Right ventricle myocardium inferior (tissue), 1 donor: ENCODE data around the gene SEPHS2. TPM values are rescaled to one million over a fixed set of nuclear protein-coding genes. Genes with fewer than 3 reads are reported as not detected.
"Not testable (repeated sequence)": the region's sequence is repeated elsewhere in the genome, so short reads cannot be mapped to it uniquely, and the experiment has no call there.

Experiments used
- ATAC-seq: fragments of 200-7000 bp; cut with Tn5 transposase; one replicate; pipeline ENCODE4 v1.9.1; 2020; ENCODE audit warnings: mild to moderate bottlenecking, moderate library complexity
- DNase-seq: peaks from one replicate; pipeline ENCODE4 v3.0.0; 2021; ENCODE audit errors: missing footprints
- intact Hi-C: fragments of 100-400 bp; cut with DNase I; formaldehyde crosslinking; loops from one replicate; pipeline ENCODE4 v1.11.0; 2022
- total RNA-seq: library from RNA; stranded (reverse); fragmentation: NEBNext Ultra II Directional; extraction: Animal tissue kit (Norgen Biotek cat#: 25700); gene quantifications from one replicate; pipeline ENCODE4 v1.2.1, GENCODE V29; 2021
- donor health status: DM: no; HTN: yes; CAD: no; lungs with severe emphysema.

SEPHS2 gene
- total RNA-seq, 1 donor from 2014 or later: 29.3 TPM

DNA sequence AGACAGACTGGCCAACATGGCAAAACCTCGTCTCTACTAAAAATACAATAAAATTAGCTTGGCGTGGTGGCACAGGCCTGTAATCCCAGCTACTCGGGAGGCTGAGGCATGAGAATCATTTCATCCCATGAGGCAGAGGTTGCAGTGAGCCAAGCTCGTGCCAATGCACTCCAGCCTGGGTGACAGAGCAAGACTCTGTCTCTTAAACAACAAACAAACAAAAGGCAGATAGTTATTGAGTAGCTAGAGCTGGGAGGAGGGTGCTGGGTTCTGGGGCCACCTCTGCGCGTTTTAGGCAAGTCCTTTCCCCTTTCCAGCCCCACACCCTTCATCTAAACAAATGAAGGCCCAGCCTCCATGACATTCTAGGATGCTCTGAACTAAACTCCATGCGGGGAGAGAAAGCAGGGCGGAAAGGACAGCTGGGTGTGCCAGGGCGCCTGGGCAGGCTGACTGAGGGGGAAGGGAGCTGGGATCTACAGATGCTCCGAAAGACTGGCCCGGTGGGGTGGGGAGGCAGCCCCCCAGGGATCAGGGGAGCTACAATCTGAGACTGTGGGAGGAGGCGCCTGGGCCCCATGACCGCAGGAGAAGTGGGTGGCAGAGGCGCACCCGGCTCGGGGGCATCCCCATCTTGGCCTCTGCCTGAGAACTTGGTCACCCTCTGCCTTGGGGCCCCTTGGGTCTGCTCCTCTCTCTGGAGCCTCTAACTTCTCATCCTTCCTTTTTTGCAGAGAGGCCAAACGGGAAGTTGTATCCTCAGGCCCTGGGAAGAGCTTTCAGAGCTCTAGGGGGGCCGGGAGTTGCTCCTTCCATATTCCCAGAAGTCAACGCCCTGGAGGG is 27.8 kb upstream of the SEPHS2 start:
- ATAC-seq: peak; percentile 28
- DNase-seq: no peak

DNA sequence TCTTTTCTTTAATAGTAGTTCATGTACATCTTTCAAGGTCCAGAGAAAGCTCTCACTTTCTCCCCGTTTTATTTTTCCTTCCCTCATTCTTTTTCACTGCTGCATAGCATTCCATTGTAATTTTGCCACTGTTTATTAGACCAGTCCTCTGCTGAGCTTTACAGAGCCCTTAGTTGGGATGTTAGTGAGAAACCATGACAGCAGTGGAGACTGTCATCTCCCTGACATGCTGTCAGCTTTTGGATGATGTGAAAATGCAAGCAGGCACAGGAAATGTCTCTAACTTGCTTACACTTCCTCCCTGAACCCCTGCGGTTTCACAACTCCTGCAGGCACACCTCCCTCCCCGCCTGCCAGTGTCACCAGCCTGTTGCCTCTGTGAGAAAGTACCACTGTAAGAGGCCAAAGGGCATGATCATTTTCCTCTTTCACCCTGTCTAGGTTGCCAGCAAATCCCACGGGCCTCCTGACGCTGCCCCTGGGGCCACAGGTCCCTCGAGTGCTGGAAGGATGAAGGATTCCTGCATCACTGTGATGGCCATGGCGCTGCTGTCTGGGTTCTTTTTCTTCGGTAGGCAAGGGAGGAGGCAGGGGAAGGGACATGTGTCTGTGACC is 26.8 kb upstream of the SEPHS2 start, which contains the start of gene ITGAL:
TSS of gene ITGAL (plus strand) at position 415 of the 615 bp plus-strand sequence. CDS start at position 511, 96 bp downstream.
- peak; percentile 84 for DNase-seq
- peak; percentile 62 for ATAC-seq
- intact Hi-C loops: no loop called here

More for the DNA sequence above, 27.8 kb upstream of the SEPHS2 start:
- intact Hi-C loops: no loop called here

DNA sequence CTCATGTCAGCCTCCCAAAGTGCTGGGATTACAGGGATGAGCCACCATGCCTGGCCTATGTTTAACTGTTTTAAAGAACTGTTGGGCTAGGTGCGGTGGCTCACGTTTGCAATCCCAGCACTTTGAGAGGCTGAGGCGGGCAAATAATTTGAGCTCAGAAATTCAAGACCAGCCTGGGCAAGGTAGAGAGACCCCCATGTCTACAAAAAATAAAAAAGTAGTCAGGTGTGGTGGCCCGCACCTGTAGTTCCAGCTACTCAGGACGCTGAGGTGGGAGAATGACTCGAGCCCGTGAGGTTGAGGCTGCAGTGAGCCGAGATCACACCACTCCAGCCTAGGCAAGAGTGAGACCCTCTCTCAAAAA is 24.9 kb upstream of the SEPHS2 start:
- intact Hi-C loops: no loop called here
- ATAC-seq: no peak
- DNase-seq: no peak

DNA sequence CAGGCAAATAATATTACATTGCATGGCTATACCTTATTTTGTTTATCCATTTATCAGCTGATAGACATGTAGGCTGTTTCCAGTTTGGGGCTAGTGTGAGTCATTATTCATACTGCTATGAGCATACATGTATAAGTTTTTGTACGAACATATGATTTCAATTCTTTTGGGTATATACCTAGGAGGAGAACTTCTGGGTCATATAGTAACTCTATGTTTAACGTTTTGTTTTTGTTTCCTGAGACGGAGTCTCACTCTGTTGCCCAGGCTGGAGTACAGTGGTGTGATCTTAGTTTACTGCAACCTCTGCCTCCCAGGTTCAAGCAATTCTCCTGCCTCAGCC is 24.5 kb upstream of the SEPHS2 start:
- no peak for ATAC-seq
- intact Hi-C loops: no loop called here

DNA sequence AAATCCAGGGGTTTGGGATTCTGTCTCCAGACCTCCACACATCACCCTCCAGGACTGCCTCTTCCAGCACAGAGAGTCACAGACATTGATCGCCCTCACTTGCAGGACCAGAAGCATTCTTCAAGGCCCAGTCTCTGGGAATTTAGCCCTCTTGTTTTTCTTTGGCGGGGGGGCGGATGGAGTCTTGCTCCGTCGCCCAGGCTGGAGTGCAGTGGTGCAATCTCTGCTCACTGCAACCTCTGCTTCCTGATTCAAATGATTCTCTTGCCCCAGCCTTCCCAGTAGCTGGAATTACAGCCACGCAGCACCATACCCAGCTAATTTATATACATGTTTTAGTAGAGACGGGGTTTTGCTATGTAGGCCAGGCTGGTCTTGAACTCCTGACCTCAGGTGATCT is 18.4 kb upstream of the SEPHS2 start:
- intact Hi-C loops: no loop called here
- ATAC-seq: no peak
- no peak for DNase-seq

More for the DNA sequence above, 24.5 kb upstream of the SEPHS2 start:
- no peak for DNase-seq

DNA sequence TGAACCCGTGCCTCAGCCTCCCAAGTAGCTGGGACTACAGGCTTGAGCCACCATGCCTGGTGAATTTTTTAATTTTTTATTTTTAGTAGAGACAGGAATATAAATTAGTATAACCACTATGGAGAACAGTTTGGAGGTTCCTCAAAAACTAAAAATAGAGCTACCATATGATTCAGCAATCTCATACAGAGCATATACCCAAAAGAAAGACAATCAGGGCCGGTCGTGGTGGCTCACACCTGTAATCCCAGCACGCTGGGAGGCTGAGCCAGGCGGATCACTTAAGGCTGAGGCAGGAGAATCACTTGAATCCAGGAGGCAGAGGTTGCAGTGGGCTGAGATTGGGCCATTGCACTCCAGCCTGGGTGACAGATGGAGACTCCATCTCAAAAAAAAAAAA is 15.8 kb upstream of the SEPHS2 start:
- intact Hi-C loops, DNase-seq, ATAC-seq: not testable (repeated sequence)

DNA sequence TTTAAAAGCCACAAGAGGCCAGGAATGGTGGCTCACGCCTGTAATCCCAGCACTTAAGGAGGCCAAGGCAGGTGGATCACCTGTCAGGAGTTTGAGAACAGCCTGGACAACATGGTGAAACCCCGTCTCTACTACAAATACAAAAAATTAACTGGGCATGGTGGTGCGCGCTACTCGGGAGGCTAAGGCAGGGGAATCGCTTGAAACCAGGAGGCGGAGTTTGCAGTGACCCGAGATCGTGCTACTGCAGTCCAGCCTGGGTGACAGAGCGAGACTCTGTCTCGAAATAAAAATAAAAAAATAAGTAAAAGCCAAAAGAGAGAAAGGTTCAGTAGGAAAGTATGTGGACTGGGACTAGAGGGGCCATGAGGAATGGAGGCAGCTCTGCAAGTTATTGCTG is 13.8 kb upstream of the SEPHS2 start:
- DNase-seq: no peak
- no peak for ATAC-seq
- intact Hi-C loops: no loop called here

DNA sequence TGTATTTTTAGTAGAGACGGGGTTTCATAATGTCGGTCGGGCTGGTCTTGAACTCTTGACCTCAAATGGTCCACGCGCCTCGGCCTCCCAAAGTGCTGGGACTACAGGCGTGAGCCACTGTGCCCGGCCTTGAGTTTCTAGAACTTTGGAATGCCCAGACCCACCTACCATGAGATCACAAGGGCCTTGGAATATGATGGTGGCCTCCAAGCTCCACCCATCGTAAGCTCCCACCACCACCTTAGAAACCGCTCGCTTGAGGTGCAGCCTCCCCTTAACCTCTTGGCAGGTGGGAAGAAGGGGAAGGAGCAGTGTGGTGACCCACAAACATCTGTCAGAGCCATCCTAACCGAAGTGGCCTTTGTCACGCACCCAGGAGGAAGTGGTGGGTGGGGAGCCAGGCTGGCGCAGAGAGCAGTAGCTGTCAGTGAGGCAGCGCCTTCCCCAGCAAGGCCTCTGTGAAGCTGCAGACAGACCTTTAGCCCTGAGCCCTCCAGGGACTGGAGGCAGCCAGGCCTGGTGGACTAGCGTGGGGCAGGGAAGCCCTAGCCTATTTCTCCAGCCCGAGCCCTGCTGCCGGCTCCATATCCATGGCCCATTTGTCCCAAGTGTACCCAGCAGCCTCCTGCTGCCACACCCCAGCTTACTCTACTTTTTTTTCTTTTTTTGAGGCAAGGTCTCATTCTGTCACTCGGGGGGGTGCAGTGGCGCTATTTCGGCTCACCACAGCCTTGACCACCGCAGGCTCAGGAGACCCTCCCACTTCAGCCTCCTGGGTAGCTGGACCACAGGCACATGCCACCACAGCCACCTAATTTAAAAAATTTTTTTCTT is 13.1 kb upstream of the SEPHS2 start:
- ATAC-seq: peak; percentile 44
- peak; percentile 73 for DNase-seq
- intact Hi-C loops: no loop called here

DNA sequence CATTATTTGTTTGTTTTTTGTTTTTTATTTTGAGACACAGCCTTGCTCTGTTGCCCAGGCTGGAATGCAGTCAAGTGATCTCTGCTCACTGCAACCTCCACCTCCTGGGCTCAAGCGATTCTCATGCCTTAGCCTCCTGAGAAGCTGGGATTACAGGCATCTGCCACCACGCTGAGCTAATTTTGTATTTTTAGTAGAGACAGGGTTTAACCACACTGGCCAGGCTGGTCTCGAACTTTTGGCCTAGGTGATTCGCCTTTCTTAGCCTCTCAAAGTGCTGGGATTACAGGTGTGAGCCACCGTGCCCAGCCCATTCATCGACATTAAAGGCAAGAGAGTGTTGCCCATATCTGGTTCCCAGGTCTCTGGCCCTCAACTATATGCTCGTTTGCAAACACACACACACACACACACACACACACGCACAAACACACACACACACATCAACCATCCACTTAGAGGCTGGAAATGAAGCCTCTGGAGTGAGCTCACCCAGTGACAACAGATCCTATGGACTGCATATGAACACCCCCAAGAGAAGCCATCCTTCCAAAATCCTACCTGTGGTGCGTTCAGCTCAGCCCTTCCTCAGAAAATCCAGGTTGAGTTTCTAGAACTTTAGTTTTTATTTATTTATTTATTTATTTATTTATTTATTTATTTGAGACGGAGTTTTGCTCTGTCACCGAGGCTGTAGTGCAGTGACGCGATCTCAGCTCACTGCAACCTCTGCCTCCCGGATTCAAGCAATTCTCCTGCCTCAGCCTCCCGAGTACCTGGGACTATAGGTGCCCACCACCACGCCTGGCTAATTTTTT is 12.3 kb upstream of the SEPHS2 start:
- intact Hi-C loops: no loop called here
- ATAC-seq (no peak), DNase-seq (no peak)

DNA sequence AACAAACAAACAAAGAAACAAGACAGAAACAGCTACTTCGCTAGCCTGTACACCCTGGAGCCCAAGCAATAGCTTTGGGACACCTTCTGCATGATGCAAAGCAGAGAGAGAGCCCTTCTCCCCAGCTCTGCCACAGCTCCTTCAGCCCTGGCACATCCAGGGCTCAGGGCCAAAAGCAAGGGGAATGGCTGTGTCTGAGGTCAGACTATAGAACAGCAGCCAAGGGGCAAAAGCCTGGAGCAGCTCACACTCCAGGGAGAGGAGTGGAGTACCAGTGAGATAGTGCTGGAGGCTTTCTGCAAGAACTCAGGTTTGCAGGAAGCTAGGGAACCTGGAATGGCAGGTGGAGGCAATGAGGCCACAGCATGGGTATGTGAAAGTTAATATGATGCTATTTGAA is 11.6 kb upstream of the SEPHS2 start:
- intact Hi-C loops: no loop called here
- ATAC-seq (peak; percentile 89), DNase-seq (no peak)

DNA sequence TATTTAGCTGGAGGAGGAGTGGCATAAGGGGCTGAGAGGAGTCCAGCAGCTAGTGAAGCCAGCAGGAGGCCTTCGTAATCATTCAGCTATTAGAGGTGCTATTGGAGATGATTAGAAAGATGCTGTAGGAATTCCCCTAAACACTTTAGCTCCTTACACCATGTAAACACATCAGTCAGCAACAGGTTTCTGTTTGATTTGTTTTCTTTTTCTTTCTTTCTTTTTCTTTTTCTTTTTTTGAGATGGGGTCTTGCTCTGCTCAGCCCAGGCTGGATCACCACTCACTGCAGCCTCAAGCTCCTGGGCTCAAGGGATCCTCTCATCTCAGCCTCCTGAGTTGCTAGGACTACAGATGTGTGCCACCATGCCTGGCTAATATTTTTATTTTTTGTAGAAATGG is 10.6 kb upstream of the SEPHS2 start:
- DNase-seq (no peak), ATAC-seq (no peak)
- intact Hi-C loops: no loop called here

DNA sequence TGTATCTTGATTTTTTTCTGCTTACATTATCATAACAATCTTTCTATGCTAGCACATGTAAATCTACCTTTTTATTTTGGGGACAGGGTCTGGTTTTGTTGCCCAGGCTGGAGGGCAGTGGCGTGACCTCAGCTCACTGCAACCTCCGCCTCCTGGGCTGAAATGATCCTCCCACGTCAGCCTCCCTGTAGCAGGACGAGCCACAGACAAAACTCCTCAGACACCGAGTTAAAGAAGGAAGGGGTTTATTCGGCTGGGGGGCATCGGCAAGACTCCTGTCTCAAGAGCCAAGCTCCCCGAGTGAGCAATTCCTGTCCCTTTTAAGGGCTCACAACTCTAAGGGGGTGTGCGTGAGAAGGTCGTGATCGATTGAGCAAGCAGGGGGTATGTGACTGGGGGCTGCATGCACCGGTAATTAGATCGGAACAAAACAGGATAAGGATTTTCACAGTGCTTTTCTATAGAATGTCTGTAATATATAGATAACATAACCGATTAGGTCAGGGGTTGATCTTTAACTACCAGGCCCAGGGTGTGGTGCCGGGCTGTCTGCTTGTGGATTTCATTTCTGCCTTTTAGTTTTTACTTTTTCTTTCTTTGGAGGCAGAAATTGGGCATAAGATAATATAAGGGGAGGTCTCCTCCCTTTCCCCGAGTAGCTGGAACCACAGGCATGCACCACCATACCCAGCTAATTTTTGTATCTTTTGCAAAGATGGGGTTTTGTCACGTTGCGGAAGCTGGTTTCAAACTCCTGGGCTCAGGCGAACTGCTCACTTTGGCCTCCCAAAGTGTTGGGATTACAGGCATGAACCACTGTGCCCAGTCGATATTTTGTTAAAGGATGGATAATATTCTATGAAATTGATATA is 7.3 kb upstream of the SEPHS2 start:
- intact Hi-C loops, ATAC-seq, DNase-seq: not testable (repeated sequence)

DNA sequence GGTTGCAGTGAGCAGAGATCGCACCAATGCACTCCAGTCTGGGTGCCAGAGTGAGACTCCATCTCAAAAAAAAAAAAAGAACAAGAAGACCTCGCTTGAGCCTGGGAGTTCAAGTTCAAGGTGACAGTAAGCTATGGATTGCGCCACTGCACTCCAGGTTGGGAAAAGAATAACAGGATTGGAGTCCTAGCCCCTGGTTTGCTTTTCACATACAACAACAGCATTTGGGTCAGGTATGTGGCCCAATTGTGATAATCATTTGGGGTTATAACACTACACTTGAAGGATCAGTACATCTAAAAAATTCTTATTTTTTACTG is 3.4 kb upstream of the SEPHS2 start:
- intact Hi-C loops: loop anchor here (5.0 to 10.0 kb wide), 3 partner anchors 78 to 476 kb away; partner anchors contain the start of genes FBXL19, ZNF688 and ZNF768
- ATAC-seq (no peak), DNase-seq (no peak)

DNA sequence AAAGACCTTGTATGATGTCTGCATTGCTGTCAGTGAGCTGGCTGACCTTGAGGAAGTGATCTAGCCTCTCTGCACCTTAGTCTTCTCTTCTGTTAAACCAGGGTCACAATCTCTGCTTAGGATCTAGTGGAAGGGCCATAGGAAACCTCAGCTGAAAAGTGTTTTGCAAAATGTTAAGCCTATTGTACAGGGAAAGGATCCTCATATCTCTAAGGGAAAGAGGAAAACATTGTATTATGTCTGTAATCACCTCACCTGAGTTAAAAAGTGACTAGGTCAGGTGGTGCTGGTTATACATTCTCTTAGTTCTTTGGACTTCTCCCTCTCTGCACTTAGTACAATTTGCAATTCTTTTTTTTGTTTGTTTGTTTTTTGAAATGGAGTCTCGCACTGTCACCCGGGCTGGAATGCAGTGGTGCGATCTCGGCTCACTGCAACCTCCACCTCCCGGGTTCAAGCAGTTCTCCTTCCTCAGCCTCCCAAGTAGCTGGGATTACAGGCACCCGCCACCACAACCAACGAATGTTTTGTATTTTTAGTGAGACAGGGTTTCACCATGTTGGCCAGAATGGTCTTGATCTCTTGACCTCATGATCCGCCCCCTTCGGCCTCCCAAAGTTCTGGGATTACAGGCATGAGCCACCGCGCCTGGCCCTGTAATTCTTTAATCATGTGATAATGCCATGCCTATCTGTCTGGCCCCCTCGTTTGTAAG is 2.0 kb upstream of the SEPHS2 start:
- ATAC-seq (no peak), DNase-seq (no peak)
- intact Hi-C loops: loop anchor here (5.0 to 10.0 kb wide), 3 partner anchors 80 to 477 kb away; partner anchors contain the start of genes FBXL19, ZNF688 and ZNF768

DNA sequence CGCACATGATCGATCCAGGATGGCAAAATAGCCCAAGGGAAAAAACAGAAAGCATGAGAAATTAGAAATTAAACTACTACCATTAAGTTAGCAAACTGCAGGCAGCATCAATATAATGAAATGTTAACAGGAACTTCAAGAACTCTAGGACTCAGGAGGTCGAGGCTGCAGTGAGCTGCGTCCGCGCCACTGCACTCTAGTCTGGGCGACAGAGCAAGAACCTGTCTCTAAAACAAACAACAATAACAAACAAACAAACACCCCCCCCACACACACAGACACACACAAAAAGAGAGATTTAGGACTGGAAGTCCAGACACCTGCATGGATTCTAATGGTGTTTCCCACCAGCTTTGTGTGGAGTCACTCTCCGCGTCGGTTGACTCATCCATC is 525 bp upstream of the SEPHS2 start:
- no peak for ATAC-seq
- intact Hi-C loops: loop anchor here (5.0 to 10.0 kb wide), 3 partner anchors 81 to 479 kb away; partner anchors contain the start of genes FBXL19, ZNF688 and ZNF768
- DNase-seq: no peak

DNA sequence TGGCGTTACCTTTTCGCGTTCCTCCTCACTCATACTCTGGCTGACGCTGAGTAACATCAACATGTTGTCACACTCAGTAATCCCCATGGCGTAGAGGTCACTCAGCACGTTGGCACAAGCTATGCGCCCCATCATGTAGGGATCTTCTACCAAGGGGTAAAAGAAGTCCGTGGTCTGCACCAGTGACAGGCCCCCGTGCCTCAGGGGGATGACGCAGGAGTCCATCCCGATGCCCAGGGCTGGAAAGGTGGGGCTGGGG is 596 bp downstream of the SEPHS2 start:
- ATAC-seq (no peak), DNase-seq (no peak)
- intact Hi-C loops: loop anchor here (5.0 to 10.0 kb wide), 3 partner anchors 82 to 480 kb away; partner anchors contain the start of genes FBXL19, ZNF688 and ZNF768
